GM18526 (cell line): Measurements from ENCODE around the gene CHI3L1.

Source experiments
- POLR2A ChIP-seq: IDR thresholded peaks from 3 replicates; pipeline ENCODE4 v1.6.1; 2011; ENCODE audit not compliant: insufficient read length; ENCODE audit errors: extremely low read depth

Gene CHI3L1

GRCh38 chr1:203153051-203153988 is 33.2 kb downstream of the CHI3L1 start:
- TF ChIP-seq POLR2A = no peak

GRCh38 chr1:203152158-203153034 is 34.1 kb downstream of the CHI3L1 start:
- TF ChIP-seq POLR2A = no peak

GRCh38 chr1:203151362-203152157 is 34.9 kb downstream of the CHI3L1 start:
- TF ChIP-seq POLR2A = no peak

GRCh38 chr1:203150511-203151297 is 35.8 kb downstream of the CHI3L1 start:
- TF ChIP-seq POLR2A = no peak

GRCh38 chr1:203149188-203149840 is 37.2 kb downstream of the CHI3L1 start:
- no peak for TF ChIP-seq POLR2A

- no peak for TF ChIP-seq POLR2A
These were observed 37.9 kb downstream of the CHI3L1 start for GRCh38 chr1:203148579-203148978.

- no peak for TF ChIP-seq POLR2A
These were observed 38.4 kb downstream of the CHI3L1 start for GRCh38 chr1:203148127-203148526.

GRCh38 chr1:203147376-203147775 is 39.1 kb downstream of the CHI3L1 start:
- TF ChIP-seq POLR2A = no peak

GRCh38 chr1:203146537-203146936 is 40.0 kb downstream of the CHI3L1 start:
- no peak for TF ChIP-seq POLR2A

GRCh38 chr1:203146042-203146369 is 40.5 kb downstream of the CHI3L1 start:
- TF ChIP-seq POLR2A = no peak

- TF ChIP-seq POLR2A = no peak
These were observed 41.0 kb downstream of the CHI3L1 start for GRCh38 chr1:203145321-203146041.

- TF ChIP-seq POLR2A = no peak
These were observed 41.8 kb downstream of the CHI3L1 start for GRCh38 chr1:203144661-203145060.

GRCh38 chr1:203143641-203144040 is 42.9 kb downstream of the CHI3L1 start:
- no peak for TF ChIP-seq POLR2A
